Right renal pelvis (tissue), 4 donors: ENCODE measurements around the gene TGOLN2. TPM values are rescaled to one million over a fixed set of nuclear protein-coding genes. Genes with fewer than 3 reads are reported as not detected.

Experiments used
- DNase-seq, 4 donors: peaks; one replicate each; pipeline ENCODE4 v3.0.0-alpha.2; 2013; ENCODE audit warnings: low read depth in 4 of 4, low spot score in 3 of 4, missing footprints in 1 of 4
- polyA plus RNA-seq, 4 donors: library from polyadenylated mRNA; unstranded; fragments of 120-200 nt; gene quantifications; one replicate each; pipeline ENCODE4 v1.2.1, GENCODE V29; 2013; ENCODE audit not compliant: insufficient read length in 4 of 4

TGOLN2 gene
- polyA plus RNA-seq, 4 donors = 116 to 133 (median 127) TPM

DNA sequence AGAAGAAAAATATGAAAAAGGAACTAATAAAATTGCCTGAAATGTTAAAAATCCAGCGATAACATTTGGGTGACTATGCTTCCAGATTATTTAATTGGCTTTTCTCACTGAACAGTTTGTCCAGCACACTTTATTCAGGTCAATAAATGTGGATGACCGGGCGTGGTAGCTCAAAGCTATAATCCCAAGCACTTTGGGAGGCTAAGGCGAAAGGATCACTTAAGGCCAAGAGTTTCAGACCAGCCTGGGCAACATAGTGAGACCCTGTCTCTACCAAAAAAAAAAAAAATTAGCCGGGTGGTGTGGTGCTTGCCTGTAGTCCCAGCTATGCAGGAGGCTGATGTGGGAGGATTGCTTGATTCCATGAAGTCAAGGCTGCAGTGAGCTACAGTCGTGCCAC, 55.4 kb downstream of the TGOLN2 start:
- DNase-seq = no peak

- no peak for DNase-seq
These were observed 57.8 kb downstream of the TGOLN2 start for GRCh38 chr2:85269959-85270358.

Other genes starting within 250 kb of the TGOLN2 start
- gene TCF7L1, start 194.6 kb downstream of the TGOLN2 start, polyA plus RNA-seq = 10 to 100 TPM; 49.5 to 59.1 (median 54.7) TPM
- gene RETSAT, start 26.5 kb upstream of the TGOLN2 start, polyA plus RNA-seq = 10 to 100 TPM; 13.4 to 26.5 (median 24.8) TPM
- 10 to 100 TPM; 23.9 to 27.7 (median 25.7) TPM for gene ELMOD3, start 26.8 kb upstream of the TGOLN2 start, polyA plus RNA-seq
- 100 to 1,000 TPM; 103 to 130 (median 116) TPM for gene CAPG, start 82.4 kb upstream of the TGOLN2 start, polyA plus RNA-seq
- gene SH2D6, start 90.7 kb upstream of the TGOLN2 start, polyA plus RNA-seq = under 1 TPM; 0.24 to 0.62 (median 0.56) TPM
- gene MAT2A, start 211.2 kb upstream of the TGOLN2 start, polyA plus RNA-seq = 100 to 1,000 TPM; 310 to 357 (median 338) TPM
- 10 to 100 TPM; 39.1 to 45.8 (median 42.2) TPM for gene GGCX, start 233.5 kb upstream of the TGOLN2 start, polyA plus RNA-seq
- 100 to 1,000 TPM in 2 of 4 donors, 10 to 100 TPM in 2; 90.7 to 106 (median 101) TPM for gene VAMP8, start 249.6 kb upstream of the TGOLN2 start, polyA plus RNA-seq